Small intestine (tissue), 7 donors: ENCODE measurements around the gene AKT2. TPM values are rescaled to one million over a fixed set of nuclear protein-coding genes. Genes with fewer than 3 reads are reported as not detected.

Source experiments
- DNase-seq, 2 donors: peaks; one replicate each; pipeline versions ENCODE4 v3.0.0 to v3.0.0-alpha.2; 2013
- FAIRE-seq: peaks from 2 replicates; lab custom pipeline; 2012; peaks lifted over from hg19 to GRCh38; lab: Jason Lieb, UNC
- H3K27ac ChIP-seq, 3 donors: one replicate each; pipeline ENCODE4 v1.5.1; 2013; ENCODE audit warnings: low read length in 2 of 3, mild to moderate bottlenecking in 2 of 3, control low read depth in 1 of 3, inconsistent platforms in 1 of 3, low read depth in 1 of 3, moderate library complexity in 1 of 3
- H3K27me3 ChIP-seq, 3 donors: one replicate each; pipeline ENCODE4 v1.6.1; 2013; ENCODE audit warnings: low read length in 3 of 3, inconsistent platforms in 1 of 3; ENCODE audit not compliant: control insufficient read depth in 3 of 3, insufficient read depth in 3 of 3
- H3K36me3 ChIP-seq, 3 donors: one replicate each; pipeline ENCODE4 v1.6.1; 2013; ENCODE audit warnings: low read length in 3 of 3, inconsistent platforms in 1 of 3, low read depth in 1 of 3, mild to moderate bottlenecking in 1 of 3, moderate library complexity in 1 of 3; ENCODE audit not compliant: control insufficient read depth in 3 of 3, insufficient read depth in 2 of 3
- H3K4me1 ChIP-seq, 3 donors: one replicate each; pipeline ENCODE4 v1.6.1; 2013; ENCODE audit warnings: low read length in 2 of 3, inconsistent platforms in 1 of 3, low read depth in 1 of 3, mild to moderate bottlenecking in 1 of 3, moderate library complexity in 1 of 3; ENCODE audit not compliant: control insufficient read depth in 3 of 3, insufficient read depth in 2 of 3
- H3K4me3 ChIP-seq, 3 donors: one replicate each; pipeline ENCODE4 v1.5.1; 2013; ENCODE audit warnings: low read length in 3 of 3, control low read depth in 1 of 3, inconsistent platforms in 1 of 3, low read depth in 1 of 3, mild to moderate bottlenecking in 1 of 3, moderate library complexity in 1 of 3
- H3K9me3 ChIP-seq, 2 donors: one replicate each; pipeline ENCODE4 v1.6.1; 2013; ENCODE audit warnings: low read depth in 1 of 2, low read length in 1 of 2; ENCODE audit not compliant: control insufficient read depth in 2 of 2, insufficient read depth in 1 of 2
- WGBS, 3 donors: extraction: QIAGEN DNeasy Blood & Tissue Kit; methylation state at CpG; one replicate each; pipeline ENCODE4 v1.1.7; 2013; 5-methylcytosine and 5-hydroxymethylcytosine counted together
- polyA plus RNA-seq, 4 donors: library from polyadenylated mRNA; stranded (reverse) in 3 of 4; unstranded in 1 of 4; fragments of 200-250 nt in 3 of 4; fragments of 120-200 nt in 1 of 4; gene quantifications; one replicate each; pipeline versions ENCODE4 v1.2.1 to v1.2.3, GENCODE V29; 2013
- donor health status: healthy with polysubstance abuse.
- donor health status: control.
- donor health status: control.
- donor health status: Bipolar disorder and iron deficiency.
- donor health status: healthy.

AKT2 gene
- polyA plus RNA-seq, 4 donors: 19.2 to 97.2 (median 48.5) TPM

- Histone ChIP-seq H3K27ac (no peak overlapping the region), H3K36me3 (peaks cover 0 to 10% (median 0%) of the 10 kb centered on the region in 3 donors), H3K4me1 (peaks cover 0 to 11% (median 0%) of the 10 kb centered on the region in 3 donors), H3K4me3 (peak overlapping the region in 1 of 3 donors; percentile 25), H3K9me3 (peaks cover 0 to 5% of the 10 kb centered on the region in 2 donors), H3K27me3 (peaks cover 6 to 44% (median 11%) of the 10 kb centered on the region in 3 donors)
- DNase-seq (peak; percentile 70 to 87), FAIRE-seq (no peak)
- WGBS, 3 donors: 4 to 12% (median 10%) methylated on average over 34 to 54 of the region's 54 CpGs
Measured at GRCh38 chr19:40217027-40217810, 67.9 kb downstream of the AKT2 start.

- H3K27ac ChIP-seq: no peak overlapping the region
- no peaks in the 10 kb centered on the region for H3K9me3 ChIP-seq
- peaks cover 6 to 44% (median 11%) of the 10 kb centered on the region in 3 donors for H3K27me3 ChIP-seq
- H3K4me3 ChIP-seq: peak overlapping the region in 1 of 3 donors; percentile 25
- peaks cover 0 to 14% (median 0%) of the 10 kb centered on the region in 3 donors for H3K36me3 ChIP-seq
- DNase-seq (peak in 1 of 2 donors; percentile 10), FAIRE-seq (no peak)
- WGBS, 3 donors: 8 to 24% (median 9%) methylated on average over 9 of the region's 9 CpGs
- H3K4me1 ChIP-seq: peaks cover 0 to 11% (median 0%) of the 10 kb centered on the region in 3 donors
Measured at GRCh38 chr19:40216777-40217026, 68.4 kb downstream of the AKT2 start.

- DNase-seq (no peak), FAIRE-seq (no peak)
- Histone ChIP-seq H3K27ac (no peak overlapping the region), H3K4me1 (peaks cover 0 to 11% (median 0%) of the 10 kb centered on the region in 3 donors), H3K4me3 (no peak overlapping the region), H3K36me3 (peaks cover 0 to 14% (median 0%) of the 10 kb centered on the region in 3 donors), H3K9me3 (no peaks in the 10 kb centered on the region), H3K27me3 (peaks cover 6 to 43% (median 11%) of the 10 kb centered on the region in 3 donors)
- WGBS, 3 donors: 28 to 47% (median 35%) methylated on average over 23 of the region's 23 CpGs
Measured at GRCh38 chr19:40216013-40216776, 69.0 kb downstream of the AKT2 start.

GRCh38 chr19:40214936-40215335 lies 70.2 kb downstream of the AKT2 start:
- H3K27me3 ChIP-seq: peaks cover 6 to 32% (median 11%) of the 10 kb centered on the region in 3 donors
- H3K4me3 ChIP-seq: no peak overlapping the region
- H3K27ac ChIP-seq: no peak overlapping the region
- DNase-seq (no peak), FAIRE-seq (no peak)
- peaks cover 0 to 8% (median 0%) of the 10 kb centered on the region in 3 donors for H3K4me1 ChIP-seq
- 77 to 83% (median 78%) methylated on average over 22 of the region's 22 CpGs for WGBS, 3 donors
- peaks cover 0 to 21% (median 0%) of the 10 kb centered on the region in 3 donors for H3K36me3 ChIP-seq
- H3K9me3 ChIP-seq: no peaks in the 10 kb centered on the region

GRCh38 chr19:40213882-40214570 lies 71.1 kb downstream of the AKT2 start:
- Histone ChIP-seq H3K9me3 (no peaks in the 10 kb centered on the region), H3K27me3 (peaks cover 6 to 26% (median 11%) of the 10 kb centered on the region in 3 donors), H3K27ac (no peak overlapping the region), H3K36me3 (peaks cover 0 to 21% (median 0%) of the 10 kb centered on the region in 3 donors), H3K4me1 (peaks cover 0 to 4% (median 0%) of the 10 kb centered on the region in 3 donors), H3K4me3 (no peak overlapping the region)
- no peak for FAIRE-seq
- WGBS, 3 donors: 93 to 95% (median 93%) methylated on average over 44 to 50 of the region's 50 CpGs
- DNase-seq: no peak

- H3K36me3 ChIP-seq: peaks cover 0 to 21% (median 0%) of the 10 kb centered on the region in 3 donors
- H3K9me3 ChIP-seq: no peaks in the 10 kb centered on the region
- FAIRE-seq: no peak
- no peak overlapping the region for H3K27ac ChIP-seq
- H3K4me1 ChIP-seq: peaks cover 0 to 4% (median 0%) of the 10 kb centered on the region in 3 donors
- H3K27me3 ChIP-seq: peaks cover 6 to 20% (median 11%) of the 10 kb centered on the region in 3 donors
- H3K4me3 ChIP-seq: no peak overlapping the region
- no peak for DNase-seq
- 92 to 94% (median 93%) methylated on average over 46 to 53 of the region's 53 CpGs for WGBS, 3 donors
Measured at GRCh38 chr19:40213251-40213829, 71.8 kb downstream of the AKT2 start.

- DNase-seq (no peak), FAIRE-seq (no peak)
- Histone ChIP-seq H3K36me3 (peaks cover 0 to 27% (median 0%) of the 10 kb centered on the region in 3 donors), H3K27me3 (no peaks in the 10 kb centered on the region), H3K4me1 (no peaks in the 10 kb centered on the region), H3K27ac (no peak overlapping the region), H3K9me3 (peaks cover 0 to under 1% of the 10 kb centered on the region in 2 donors), H3K4me3 (no peak overlapping the region)
- 92 to 97% (median 96%) methylated on average over 5 of the region's 5 CpGs for WGBS, 3 donors
Measured at GRCh38 chr19:40210889-40211288, 74.3 kb downstream of the AKT2 start.
